ENCODE results near the gene RAPGEFL1.
"Not testable (repeated sequence)": the region's sequence is repeated elsewhere in the genome, so short reads cannot be mapped to it uniquely, and the experiment has no call there.

RAPGEFL1 gene

DNA sequence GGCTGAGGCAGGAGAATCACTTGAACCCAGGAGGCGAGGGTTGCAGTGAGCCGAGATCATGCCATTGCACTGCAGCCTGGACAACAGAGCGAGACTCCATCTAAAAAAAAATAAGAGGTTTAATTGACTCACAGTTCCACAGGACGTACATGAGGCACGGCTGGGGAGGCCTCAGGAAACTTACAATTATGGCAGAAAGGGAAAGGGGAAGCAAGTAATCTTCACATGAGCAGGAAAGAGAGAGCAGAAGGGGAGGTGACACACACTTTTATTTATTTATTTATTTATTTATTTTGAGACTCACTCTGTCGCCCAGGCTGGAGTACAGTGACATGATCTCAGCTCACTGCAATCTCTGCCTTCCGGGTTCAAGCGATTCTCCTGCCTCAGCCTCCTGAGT, 28.9 kb downstream of the RAPGEFL1 start:
- DNase-seq, result not testable (repeated sequence)

DNA sequence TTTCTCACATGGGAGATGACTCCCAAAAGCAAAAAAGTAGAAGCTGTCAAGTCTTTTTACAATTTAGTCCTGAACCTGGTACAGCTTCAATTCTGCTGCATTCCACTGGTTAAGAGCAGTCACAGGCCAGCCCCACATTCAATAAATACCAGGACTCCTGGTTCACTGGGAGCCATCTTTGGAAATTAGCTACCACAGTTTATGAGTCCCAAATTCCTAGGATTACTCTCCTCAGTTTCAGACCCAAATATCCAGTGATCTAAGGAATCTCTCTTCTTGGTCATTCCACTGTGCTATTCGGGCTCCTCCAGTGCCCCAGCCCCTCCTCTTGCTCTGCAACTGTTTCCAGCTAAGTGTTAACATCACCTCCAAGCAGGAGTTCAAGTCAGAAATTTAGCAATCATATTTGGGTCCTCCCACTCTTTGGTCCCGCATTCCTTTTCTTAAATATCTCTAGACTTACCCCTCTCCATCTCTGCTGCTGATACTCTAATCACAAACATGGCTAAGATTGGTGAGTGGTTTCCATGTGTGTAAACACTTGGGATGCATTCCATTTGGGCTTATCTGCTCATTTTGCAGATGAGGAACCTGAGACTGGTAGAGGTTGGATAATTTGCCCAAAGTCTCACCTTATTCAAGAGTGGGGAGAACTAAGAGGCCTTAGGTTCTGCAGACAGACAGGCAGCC, 32.3 kb downstream of the RAPGEFL1 start:
- DNase-seq, result no peak

DNA sequence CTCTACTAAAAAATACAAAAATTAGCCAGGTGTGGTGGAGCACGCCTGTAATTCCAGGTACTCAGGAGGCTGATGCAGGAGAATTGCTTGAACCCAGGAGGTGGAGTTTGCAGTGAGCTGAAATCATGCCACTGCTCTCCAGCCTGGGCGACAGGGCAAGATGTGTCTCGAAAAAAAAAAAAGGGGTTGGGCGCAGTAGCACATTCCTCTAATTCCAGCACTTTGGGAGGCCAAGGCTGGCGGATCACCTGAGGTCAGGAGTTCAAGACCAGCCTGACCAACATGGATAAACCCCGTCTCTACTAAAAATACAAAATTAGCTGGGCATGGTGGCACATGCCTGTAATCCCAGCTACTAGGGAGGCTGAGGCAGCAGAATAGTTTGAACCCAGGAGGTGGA, 36.6 kb downstream of the RAPGEFL1 start:
- DNase-seq, result not testable (repeated sequence)

DNA sequence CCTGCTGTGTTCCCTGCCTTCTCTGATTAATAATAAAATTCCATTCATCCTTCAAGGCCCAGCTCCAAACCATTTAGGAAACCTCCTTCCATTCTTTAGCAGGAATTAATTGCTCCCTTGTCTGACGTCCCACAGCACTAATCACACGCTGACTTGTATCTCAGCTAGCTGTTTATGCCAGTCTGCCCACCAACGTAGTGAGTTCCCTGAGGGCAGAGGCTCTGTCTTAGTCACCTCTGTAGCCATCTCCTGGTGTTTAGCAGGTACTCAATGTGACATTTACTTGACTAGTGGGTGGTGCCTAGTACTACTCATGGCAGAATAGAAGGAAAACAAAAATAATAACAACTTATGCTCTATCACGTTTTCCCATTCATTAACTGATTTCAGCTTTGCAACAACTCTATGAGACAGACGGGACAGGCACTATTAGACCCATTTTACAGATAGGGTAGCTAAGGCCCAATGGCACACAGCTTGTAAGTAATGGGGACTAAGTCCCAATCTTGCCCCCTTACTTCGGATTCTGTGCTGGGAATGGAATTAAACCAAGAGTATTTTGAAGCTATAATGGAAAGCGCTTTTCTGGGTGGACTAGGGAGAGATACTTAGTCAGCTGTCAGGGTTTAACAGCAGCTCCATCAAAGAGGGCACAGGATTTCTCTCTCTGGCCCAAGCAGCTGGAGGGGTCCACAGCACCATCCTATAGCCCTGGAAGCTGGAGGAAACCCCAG, 40.9 kb downstream of the RAPGEFL1 start:
- DNase-seq, result no peak

DNA sequence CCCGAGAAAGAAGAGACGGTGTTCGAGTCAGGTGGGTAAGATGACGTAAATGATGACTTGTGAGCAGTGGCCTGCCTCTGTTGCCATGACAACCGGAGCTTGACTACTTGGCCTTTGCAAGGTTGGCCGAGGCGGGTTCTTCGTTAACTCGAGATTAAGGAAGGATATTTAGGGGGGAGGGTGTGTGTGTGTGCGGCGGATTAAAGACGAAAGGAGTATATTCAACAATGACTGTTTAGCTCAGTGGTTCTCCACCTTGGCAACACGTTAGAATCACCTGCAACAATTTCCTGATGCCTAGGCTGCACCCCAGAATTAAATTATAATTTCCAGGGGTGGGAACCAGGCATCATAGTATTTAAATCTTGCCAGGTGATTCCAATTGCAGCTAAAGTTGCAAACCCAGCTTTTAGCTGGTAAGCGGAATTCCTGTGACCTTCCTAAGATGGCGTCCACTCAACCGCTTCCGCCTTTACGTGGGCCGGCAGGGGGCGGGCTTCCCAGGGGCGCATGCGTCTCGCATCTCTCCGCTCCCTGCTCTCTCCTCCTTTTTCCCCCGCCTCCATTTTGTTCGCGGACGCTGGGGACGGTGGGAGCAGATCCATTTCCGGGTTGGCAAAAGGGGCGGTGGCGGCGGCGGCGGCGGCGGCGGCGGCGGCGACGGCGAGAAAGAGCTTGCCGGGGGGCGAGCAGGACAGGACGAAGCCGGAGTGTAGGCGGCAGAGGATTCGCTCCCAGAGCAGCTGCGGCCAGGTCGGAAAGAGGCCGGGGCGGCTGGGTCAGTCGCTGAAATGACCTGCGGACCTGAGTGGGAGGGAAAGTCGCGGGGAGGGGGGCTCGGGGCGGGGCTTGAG, 41.7 kb downstream of the RAPGEFL1 start, which contains the start of gene WIPF2:
Gene WIPF2 (plus strand): TSS at position 565 of the 854 bp plus-strand sequence. CDS start 37,156 bp downstream, outside the sequence.
- peak; percentile 52 to 96 (median 92) for DNase-seq

DNA sequence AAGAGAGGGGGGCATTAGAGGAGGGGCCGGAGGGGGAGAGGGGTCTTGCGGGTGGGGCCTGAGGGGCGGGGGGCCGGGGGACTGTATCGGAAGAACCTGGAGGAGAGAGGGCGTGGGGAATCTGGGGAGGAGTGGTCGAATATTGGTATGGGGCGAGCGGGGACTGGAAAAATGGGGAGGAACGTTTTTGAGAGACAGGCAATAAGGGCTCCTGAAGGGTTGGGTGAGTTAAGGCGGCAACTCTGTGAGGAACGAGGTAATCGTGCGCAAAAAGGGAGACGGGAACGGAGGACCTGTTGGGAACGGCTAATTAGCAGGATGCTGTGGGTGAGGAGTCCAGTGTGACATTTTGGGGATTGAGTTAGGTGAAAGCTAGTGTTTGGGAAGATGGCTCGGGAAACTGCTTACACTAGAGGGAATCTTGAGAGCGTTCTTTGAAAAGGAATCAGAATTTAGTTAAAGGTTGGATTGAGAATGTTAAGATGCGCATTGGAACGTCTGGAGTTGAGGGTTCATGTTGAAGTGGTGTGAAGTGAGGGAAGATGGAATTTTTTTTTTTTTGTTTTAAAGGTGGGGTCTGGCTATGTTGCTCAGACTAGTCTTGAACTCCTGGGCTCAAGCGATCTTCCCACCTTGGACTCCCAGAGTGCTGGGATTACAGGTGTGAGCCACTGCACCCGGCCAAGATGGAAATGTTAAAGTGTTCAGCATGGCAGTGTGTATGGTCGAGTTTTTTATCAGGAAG, 42.5 kb downstream of the RAPGEFL1 start:
- peak in 29 of 58 donors; percentile 23 to 79 (median 56) for DNase-seq

DNA sequence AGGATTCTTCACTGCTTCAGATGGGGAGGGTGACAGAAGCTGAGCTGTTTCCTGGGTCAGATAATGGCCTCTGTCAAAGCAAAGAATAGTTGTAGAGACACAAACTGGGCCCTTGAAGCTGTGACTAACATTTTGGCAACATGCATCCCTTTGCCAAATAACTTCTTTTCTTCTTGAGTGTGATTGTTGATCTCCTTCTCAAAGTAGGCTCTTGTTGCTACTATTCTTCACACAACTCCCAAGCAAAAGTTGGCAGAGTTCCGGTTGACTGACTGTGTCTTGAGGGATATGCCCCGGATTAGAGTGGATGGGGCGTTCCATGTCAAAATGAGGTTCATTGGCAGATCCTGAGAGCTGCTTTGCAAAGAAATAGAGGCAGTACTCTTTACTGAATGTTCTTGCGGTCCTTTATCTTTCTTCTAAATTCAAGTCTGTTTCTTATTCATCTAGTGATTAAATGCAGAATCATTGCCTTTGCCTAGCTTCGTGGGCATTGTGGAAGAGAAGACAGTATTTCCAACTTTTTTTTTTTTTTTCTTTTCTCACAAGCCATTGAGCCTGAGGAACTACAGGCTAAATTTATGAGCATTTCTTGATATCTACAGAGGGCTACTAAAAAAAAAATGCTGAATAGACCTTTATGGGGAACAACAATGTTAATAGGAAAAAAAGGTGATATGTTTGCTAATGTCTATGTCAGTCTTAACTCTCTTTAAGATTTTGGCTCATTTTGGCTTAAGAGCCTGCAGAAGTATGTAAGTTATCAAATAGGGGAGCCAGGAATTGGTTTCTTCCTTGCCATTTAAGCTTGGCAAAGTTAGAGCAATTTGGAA, 47.7 kb downstream of the RAPGEFL1 start:
- DNase-seq, result peak in 47 of 58 donors; percentile 13 to 87 (median 54)

DNA sequence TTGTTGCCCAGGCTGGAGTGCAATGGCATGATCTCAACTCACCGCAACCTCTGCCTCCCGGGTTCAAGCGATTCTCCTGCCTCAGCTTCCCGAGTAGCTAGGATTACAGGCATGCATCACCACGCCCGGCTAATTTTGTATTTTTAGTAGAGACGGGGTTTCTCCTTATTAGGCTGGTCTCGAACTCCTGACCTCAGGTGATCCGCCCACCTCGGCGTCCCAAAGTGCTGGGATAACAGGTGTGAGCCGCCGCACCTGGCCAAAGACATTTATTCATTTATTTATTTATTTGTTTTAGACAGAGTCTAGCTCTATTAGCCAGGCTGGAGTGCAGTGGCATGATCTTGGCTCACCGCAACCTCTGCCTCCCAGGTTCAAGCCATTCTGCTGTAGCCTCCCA, 51.9 kb downstream of the RAPGEFL1 start:
- DNase-seq, result not testable (repeated sequence)

DNA sequence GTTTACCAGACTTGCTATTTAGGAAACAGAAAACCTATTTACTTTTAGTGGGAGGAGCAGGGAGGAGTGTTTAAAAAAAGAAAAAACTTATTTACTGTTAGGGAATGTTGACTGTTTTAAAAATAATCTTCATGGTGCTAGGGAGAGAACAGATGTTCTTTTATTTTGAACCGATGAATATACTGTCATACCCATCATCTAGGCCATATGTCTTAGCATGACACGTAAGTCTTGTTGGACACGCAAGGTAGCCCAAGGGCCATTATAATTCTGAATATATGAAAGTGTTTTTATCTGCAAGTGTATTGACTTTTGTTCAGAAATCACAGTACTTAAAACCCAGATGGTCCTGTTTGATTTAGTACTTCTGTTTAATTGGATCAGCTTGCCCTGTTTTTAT, 53.4 kb downstream of the RAPGEFL1 start:
- no peak for DNase-seq

DNA sequence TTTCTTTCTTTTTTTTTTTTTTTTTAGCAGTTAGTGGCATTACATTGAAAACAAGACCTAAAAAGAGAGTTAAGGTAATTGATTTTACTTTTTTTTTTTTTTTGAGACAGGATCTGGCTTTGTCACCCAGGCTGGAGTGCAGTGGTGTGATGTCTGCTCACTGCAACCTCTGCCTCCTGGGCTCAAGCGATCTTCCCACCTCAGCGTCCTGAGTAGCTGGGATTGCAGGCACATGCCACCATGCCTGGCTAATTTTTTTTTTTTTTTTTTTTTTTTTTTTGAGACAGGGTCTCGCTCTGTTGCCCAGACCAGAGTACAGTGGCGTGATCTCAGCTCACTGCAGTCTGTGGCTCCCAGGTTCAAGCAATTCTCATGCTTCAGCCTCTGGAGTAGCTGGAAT, 54.7 kb downstream of the RAPGEFL1 start:
- DNase-seq, result not testable (repeated sequence)

DNA sequence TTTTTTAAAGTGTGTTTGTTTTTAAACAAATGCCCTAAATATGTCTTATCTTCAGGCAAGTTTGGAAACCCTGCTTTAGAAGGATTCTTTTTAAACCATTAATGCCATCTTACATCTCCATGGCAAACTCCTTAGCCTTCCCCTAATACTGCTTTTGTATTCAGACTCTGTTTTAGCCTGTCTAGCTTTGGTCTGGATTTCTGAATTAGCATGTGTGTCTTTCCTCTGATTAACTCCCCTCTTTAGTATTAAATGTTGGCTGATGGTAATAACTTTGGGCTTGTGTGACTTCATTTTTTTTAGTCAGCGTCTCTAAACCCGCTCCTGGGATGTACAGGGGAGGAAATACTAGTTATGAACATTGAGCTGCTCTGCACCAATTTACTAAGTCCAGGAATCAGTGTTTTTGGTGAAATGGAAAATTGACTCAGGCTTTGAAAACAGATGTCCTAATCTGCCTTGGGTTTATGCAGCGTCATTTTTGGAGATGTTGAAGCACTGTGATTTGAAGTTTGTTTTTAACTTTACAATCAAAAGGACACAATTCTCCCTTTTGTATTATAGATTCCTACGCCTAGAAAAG, 64.1 kb downstream of the RAPGEFL1 start:
- DNase-seq, result no peak

DNA sequence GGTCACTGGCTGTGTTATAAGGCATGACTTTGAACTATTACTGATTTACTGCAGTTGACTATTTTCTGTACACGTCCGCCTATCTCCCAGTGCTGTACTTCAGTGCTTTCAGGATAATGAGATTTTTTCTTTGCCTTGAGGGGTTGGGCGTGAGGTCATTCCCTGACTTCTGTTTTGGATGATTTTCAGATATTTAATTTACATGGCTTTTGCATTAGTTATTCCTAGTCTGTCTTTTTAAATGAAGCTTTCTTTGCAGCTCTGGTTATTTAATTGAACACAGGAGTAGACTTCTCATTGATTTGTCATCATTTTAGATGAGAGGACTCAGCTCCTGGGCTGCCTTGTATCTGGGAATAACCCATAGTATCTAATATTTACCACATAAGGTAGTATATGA, 65.5 kb downstream of the RAPGEFL1 start:
- no peak for DNase-seq

DNA sequence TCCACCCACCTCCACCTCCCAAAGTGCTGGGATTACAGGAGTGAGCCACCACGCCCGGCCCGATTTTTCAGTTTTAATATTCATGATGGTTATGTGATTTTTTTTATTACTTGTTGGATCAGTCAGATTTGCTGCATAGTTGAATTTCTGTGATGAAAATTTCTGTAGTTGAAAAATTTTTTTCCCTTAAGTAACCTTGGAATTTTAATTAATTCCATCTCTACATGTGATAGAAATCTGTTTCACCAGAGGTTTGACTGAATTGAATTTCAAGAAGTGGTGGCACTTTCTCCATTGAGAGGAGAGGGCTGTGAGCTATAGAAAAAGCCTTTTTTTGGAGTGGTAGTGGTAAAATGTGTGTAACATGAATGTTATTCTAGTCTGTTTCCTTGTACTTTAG, 66.5 kb downstream of the RAPGEFL1 start:
- no peak for DNase-seq

DNA sequence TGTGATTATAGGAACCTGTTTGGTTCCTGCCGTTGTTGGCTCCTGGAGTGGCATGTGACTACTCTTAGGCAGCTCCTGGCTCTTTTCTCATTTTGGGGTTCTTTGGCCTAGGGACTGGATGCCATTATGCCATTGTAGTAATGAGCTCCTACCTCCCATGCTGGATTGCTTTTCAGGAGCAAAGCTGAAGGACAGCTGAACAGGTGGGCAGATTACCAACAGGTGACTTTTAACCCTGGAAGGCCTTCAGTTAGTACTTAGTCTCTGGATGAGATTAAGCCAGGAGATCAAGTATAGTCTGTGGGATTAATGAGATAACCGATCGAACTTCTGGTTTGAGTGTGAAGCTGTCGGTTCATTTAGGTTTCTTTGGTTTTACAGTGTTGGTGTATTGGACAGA, 67.0 kb downstream of the RAPGEFL1 start:
- DNase-seq, result no peak

All from anterior cingulate cortex (tissue), 58 donors.